Lower lobe of right lung (tissue), 2 donors: ENCODE measurements around the gene UPK3BL1. TPM values are rescaled to one million over a fixed set of nuclear protein-coding genes. Genes with fewer than 3 reads are reported as not detected.
"Not testable (repeated sequence)": the region's sequence is repeated elsewhere in the genome, so short reads cannot be mapped to it uniquely, and the experiment has no call there.

Experiments used
- ATAC-seq, 2 donors: fragments of 200-7000 bp; cut with Tn5 transposase; one replicate each; pipeline ENCODE4 v1.9.1; 2020 to 2022; ENCODE audit warnings: mild to moderate bottlenecking in 2 of 2, moderate library complexity in 2 of 2
- DNase-seq: peaks from one replicate; pipeline ENCODE4 v3.0.0-alpha.2; 2020
- H3K27ac ChIP-seq: fragments of 200-600 bp; one replicate; pipeline ENCODE4 v1.8.0; 2022
- H3K27me3 ChIP-seq: fragments of 200-600 bp; one replicate; pipeline ENCODE4 v1.8.0; 2022; ENCODE audit warnings: low read depth
- H3K36me3 ChIP-seq: fragments of 200-600 bp; one replicate; pipeline ENCODE4 v1.8.0; 2022; ENCODE audit warnings: mild to moderate bottlenecking
- H3K4me1 ChIP-seq: fragments of 200-600 bp; one replicate; pipeline ENCODE4 v1.8.0; 2022
- H3K4me3 ChIP-seq: fragments of 200-600 bp; one replicate; pipeline ENCODE4 v1.8.0; 2022; ENCODE audit warnings: mild to moderate bottlenecking
- H3K9me3 ChIP-seq: fragments of 200-600 bp; one replicate; pipeline ENCODE4 v1.8.0; 2022
- intact Hi-C: fragments of 100-400 bp; cut with DNase I; formaldehyde crosslinking; loops from one replicate; pipeline ENCODE4 v1.11.0; 2022
- long read RNA-seq: library from polyadenylated mRNA; unstranded; transcript quantifications from one replicate; pipeline ENCODE4 v2.0.0, GENCODE V29; 2021
- total RNA-seq: library from RNA; stranded (reverse); fragmentation: NEBNext Ultra II Directional; extraction: Animal tissue kit (Norgen Biotek cat#: 25700); gene quantifications from one replicate; pipeline ENCODE4 v1.2.1, GENCODE V29; 2021
- donor health status: DM: no; HTN: yes; CAD: no; lungs with severe emphysema.

UPK3BL1 gene, protein sequence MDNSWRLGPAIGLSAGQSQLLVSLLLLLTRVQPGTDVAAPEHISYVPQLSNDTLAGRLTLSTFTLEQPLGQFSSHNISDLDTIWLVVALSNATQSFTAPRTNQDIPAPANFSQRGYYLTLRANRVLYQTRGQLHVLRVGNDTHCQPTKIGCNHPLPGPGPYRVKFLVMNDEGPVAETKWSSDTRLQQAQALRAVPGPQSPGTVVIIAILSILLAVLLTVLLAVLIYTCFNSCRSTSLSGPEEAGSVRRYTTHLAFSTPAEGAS
- total RNA-seq, result 35.5 TPM
- long read RNA-seq, transcript UPK3BL1-201 (6 exons, 1,342 nt), result major isoform, 5 of 11 reads
- long read RNA-seq, partial matches to known transcripts, result 4 of 11 reads
- long read RNA-seq, other reads (novel, unspliced or antisense), result 2 of 11 reads

DNA sequence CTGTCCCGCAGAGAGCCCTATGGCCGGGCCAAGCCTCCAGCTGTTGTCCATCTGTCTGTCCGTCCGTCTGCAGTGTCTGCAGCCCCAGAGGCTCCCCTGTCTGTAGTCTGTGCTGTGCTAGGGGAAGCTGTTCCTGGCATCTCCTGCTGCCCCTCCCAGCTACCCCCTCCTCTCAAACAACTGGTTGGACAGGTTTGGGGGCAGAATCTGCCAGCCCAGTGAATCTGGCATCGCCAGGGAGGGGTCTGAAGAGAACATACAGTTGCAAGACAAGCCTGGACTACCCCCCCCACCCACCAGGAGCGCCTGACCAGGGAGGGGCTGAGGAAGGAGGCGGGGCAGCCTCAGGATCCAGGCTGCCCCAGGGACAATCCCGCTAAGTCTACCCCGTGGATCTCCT lies at the start of gene UPK3BL1:
UPK3BL1 (minus strand) TSS at position 101 of the 400 bp plus-strand sequence; CDS start at position 51, 50 bp downstream.
- peak; percentile 41 to 44 for ATAC-seq
- H3K36me3 ChIP-seq, H3K27ac ChIP-seq, intact Hi-C loops, H3K4me3 ChIP-seq, DNase-seq, H3K9me3 ChIP-seq, H3K27me3 ChIP-seq, H3K4me1 ChIP-seq: not testable (repeated sequence)

DNA sequence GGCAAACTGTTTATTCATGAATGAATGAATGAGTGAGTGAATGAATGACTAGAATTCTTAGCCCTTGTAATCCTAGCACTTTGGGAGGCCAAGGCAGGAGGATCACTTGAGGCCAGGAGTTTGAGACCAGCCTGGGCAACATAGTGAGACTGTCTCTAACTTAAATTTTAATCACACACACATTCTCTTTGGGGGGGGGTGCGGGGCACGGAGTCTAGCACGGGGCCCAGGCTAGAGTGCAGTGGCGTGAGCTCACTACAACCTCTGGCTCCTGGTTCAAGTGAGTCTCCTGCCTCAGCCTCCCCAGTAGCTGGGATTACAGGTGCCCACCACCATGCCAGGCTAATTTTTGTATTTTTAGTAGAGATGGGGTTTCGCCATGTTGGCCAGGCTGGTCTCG lies 48.0 kb upstream of the UPK3BL1 start:
- H3K4me3 ChIP-seq, H3K27me3 ChIP-seq, DNase-seq, H3K4me1 ChIP-seq, intact Hi-C loops, H3K9me3 ChIP-seq, H3K27ac ChIP-seq, H3K36me3 ChIP-seq, ATAC-seq: not testable (repeated sequence)

DNA sequence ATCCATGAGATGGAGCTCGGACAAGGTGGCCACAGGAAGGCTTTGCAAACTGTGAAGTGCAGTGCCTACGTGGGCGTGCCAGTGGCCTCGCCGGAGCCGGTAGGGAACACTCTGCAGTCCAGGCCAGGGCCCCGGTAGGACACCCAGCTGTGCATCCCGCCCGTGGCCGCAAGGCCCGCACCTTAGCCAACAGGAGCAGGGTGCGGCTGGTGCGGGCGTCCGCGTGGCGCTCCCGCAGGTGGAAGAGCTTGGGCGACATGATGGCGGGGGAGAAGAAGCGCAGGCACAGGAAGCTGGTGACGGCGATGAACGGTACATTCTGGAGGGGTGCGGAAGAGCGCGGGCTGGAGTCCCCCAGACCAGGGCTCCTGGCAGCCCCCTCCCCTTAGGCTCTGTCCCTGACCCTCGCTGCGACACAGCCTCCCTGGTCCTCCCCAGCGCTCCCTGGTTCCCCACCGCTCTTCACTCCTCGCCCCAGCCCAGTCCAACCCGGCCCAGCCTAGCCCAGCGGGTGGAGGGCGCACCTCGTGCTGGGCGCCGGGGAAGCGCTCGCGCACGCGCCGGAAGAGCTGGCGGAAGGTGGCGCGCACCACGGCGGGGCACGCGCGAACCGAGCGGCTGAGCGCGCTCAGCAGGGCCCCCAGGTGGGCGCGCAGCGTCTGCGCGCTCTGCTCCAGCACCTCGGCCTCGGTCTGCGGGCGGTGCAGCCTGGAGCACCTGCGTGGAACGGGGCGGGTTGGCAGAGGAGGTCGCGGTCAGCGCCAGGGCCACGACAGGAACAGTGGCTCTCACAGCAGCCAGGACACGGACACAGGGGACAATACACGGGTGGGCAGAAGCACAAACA lies 47.1 kb upstream of the UPK3BL1 start:
- intact Hi-C loops, H3K4me1 ChIP-seq, H3K27me3 ChIP-seq, H3K27ac ChIP-seq, H3K9me3 ChIP-seq, H3K4me3 ChIP-seq, H3K36me3 ChIP-seq, DNase-seq: not testable (repeated sequence)
- ATAC-seq, result peak; percentile 54 to 72

DNA sequence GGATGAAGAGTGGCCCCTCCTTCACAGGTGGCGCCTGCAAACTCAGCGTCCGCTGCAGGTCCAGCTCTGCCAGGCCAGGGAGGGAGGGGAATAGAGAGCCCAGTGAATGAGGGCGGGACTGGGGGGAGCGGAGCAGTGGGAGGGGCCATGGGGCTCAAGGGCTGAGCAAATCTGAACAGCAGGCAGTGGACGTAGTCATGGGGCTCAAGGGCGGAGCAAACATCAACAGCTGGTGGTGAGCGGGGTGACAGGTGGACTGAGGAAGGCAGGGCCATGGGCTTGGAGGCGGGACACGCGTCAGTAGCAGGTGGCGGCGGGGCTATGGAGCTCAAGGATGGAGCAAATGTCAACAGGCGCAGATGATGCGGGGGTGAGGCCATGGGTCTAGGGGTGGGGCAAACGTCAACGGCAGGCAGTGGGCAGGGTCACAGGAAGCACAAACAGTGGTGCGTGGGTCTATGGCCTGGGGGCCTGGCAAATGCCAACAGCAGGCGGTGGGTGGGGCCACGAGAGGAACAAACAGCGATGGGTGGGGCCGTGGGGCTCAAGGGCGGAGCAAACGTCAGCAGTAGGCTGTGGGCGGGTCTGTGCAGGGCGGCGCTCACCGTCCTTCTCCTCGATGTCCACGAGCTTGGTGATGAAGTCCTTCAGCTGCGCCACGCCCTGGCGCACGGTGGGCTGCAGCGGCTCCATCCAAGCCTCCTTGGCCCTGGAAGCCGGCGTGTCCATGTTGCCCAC lies 45.9 kb upstream of the UPK3BL1 start:
- ATAC-seq, result peak; percentile 97
- H3K9me3 ChIP-seq, H3K27ac ChIP-seq, H3K36me3 ChIP-seq, intact Hi-C loops, H3K4me1 ChIP-seq, H3K4me3 ChIP-seq, DNase-seq, H3K27me3 ChIP-seq: not testable (repeated sequence)

DNA sequence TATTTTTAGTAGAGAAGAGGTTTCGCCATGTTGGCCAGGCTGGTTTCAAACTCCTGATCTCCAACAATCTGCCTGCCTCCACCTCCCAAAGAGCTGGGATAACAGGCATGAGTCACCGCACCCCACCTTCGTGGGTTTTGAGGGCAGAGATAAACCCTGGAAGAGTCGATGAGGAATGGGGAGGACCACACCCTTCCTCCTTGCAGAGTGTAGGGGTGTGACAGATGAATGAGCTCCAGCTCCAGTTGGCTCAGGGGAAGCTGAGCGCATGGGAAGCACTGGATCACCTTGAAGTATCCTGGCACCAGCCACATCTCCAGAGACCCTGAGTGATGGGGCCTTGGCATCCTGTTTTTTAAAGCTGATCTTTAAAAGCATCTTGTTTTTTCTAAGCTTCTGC lies 40.0 kb upstream of the UPK3BL1 start:
- H3K4me1 ChIP-seq, H3K36me3 ChIP-seq, intact Hi-C loops, H3K27ac ChIP-seq, H3K4me3 ChIP-seq, DNase-seq, H3K27me3 ChIP-seq, H3K9me3 ChIP-seq: not testable (repeated sequence)
- ATAC-seq, result peak in 1 of 2 donors; percentile 5

DNA sequence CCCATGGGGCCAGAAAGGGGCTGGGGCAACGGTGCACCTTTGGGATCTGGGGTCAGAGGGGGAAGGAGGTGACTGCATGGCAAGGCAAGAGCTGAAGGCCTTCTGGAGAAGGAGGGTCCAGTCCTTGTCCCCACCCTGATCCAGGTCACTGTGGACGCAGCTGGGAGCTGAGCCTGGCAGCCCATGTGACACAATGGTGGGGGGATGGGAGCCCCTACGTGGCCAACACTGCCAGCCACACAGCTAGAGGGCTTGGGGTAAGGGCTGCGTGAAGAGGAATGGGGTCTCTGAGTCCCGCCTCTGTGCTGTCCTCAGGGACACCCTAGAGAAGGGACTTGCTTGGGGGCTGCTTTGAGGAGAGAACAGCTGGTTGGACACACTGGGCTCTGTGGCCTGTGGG lies 38.2 kb upstream of the UPK3BL1 start:
- not testable (repeated sequence) for DNase-seq
- ATAC-seq, result peak in 1 of 2 donors; percentile 25

DNA sequence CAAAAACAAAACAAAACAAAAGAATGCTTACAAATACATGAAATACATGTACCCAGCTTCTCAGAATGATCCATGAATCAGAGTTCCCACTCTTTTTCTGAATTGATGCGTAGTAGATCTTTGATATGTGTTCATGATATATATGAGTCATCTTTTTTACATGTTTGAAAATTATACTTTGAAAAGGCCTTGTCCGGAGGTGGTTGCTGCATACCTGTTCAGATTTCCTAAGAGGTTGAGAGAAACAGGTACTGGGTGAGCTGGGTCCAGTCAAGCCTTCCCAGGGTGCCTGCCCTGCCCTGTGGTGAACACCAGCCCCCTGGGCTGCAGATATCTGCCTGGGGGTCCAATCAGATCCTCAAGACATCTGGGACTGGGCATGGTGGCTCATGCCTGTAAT lies 33.0 kb upstream of the UPK3BL1 start:
- ATAC-seq, H3K36me3 ChIP-seq, DNase-seq, H3K4me3 ChIP-seq, H3K9me3 ChIP-seq, H3K4me1 ChIP-seq, H3K27ac ChIP-seq, intact Hi-C loops, H3K27me3 ChIP-seq: not testable (repeated sequence)

More for the DNA sequence above, 38.2 kb upstream of the UPK3BL1 start:
- H3K27ac ChIP-seq, H3K36me3 ChIP-seq, intact Hi-C loops, H3K27me3 ChIP-seq, H3K4me1 ChIP-seq, H3K4me3 ChIP-seq, H3K9me3 ChIP-seq: not testable (repeated sequence)

DNA sequence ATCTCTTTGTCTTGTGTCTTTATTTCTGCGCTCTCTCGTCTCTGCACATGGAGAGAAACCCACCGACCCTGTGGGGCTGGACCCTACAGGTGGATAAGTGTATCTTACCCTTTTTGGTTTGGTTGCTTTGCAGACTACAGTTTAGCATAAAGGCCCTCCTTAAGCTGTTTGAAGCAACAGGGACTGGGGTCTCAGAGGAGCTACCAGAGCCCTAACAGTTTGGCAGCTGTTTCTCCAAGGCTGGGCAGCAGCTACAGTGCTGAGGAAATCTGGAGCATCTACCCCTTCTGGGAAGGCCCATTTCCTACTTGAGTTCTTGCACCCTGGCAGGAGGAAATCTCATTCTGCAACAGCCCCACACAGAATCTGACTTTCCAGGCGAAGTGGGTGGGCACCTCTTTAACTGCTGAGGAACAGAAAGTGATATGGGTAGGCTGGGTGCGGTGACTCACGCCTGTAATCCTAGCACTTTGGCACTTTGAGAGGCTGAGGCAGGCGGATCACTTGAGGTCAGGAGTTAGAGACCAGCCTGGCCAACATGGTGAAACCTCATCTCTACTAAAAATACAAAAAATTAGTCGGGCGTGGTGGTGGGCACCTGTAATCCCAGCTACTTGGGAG lies 31.0 kb upstream of the UPK3BL1 start:
- H3K27ac ChIP-seq, H3K4me1 ChIP-seq, DNase-seq, intact Hi-C loops, H3K4me3 ChIP-seq, H3K27me3 ChIP-seq, H3K36me3 ChIP-seq, H3K9me3 ChIP-seq: not testable (repeated sequence)
- peak in 1 of 2 donors; percentile 18 for ATAC-seq

DNA sequence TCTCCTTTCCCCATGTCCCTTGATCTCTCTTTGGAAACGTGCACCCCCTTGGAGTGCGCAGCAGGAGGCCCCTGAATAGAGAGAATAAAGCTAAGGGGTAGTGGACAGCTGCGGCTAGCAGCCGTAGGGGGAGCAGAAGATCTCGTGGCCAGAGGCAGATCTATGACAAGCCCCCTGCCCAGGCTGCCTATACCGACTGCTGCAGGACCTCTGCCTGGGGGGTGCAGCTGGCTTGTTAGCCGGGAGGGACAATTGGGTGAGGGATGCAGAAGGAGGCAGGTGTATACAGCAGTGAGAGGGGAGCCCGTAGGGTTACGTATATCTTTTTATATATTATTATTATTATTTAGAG lies 29.3 kb upstream of the UPK3BL1 start:
- H3K27ac ChIP-seq, intact Hi-C loops, H3K9me3 ChIP-seq, DNase-seq, H3K27me3 ChIP-seq, H3K4me1 ChIP-seq, H3K4me3 ChIP-seq, H3K36me3 ChIP-seq: not testable (repeated sequence)
- peak in 1 of 2 donors; percentile 38 for ATAC-seq

DNA sequence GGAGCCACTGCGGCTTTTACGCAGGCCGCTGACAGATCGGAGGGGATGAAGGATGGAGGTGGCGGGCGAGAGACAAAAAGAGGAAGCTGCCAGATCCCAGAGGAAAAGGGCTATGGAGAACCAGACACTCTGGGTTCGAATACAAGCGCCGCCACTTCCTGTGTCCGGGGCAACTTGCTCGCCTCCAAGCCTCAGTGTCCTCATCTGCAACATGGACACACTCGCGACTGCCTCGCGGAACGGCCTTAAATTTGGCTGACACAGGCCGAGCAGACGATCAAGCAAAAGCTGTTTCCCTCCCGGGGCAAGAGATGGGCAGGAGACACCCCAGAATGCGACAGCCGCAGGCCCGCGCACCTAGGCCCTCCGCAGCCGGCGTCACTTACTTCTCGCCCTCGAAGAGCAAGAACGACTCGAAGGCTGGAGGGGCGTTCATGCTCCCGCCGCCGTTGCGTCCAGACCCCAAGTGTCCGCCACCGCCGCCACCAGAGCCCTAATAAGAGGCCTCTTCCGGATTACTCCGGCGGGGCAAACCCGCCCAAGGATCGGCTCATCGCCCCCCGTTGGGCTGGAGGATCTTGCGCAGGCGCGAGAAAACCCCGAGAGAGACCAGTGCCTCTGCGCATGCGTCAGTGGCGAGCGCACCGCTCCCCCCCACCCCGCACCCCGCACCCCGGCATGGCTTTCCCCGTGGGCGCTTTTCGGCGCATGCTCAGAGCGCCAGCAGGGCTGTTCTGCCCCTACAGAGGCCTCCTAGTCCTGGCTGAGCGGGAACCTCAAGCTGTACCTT lies 28.8 kb upstream of the UPK3BL1 start, which contains the start of gene POLR2J2:
POLR2J2 (minus strand) TSS at position 498 of the 790 bp plus-strand sequence; CDS start at position 436, 62 bp downstream.
- H3K27me3 ChIP-seq, H3K4me1 ChIP-seq, H3K27ac ChIP-seq, H3K9me3 ChIP-seq, H3K36me3 ChIP-seq, intact Hi-C loops: not testable (repeated sequence)
- peak within 1 kb of the TSS; percentile 46 for H3K4me3 ChIP-seq
- DNase-seq (peak; percentile 87), ATAC-seq (peak; percentile 83 to 87)

DNA sequence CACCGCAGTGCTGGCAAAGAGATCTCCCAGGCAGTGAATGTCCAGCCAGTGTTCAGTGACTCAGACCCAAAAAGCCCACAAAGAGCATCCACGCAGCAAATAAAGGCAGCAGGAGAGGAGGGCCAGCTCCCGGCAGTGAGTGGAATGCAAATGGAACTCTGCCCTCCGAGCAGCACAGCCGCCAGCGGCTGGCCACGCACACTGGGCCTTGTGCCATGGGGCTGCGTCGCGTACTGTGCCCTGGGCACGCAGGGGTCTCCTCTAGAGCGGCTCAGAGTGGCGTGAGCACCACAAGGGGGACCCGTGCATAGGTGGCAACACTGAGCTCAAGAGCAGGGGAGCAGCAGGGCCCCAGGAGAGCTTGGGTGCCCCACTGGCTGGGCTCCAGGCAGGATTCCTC lies 24.9 kb upstream of the UPK3BL1 start:
- peak; percentile 3 for DNase-seq
- intact Hi-C loops, H3K4me3 ChIP-seq, H3K9me3 ChIP-seq, H3K27ac ChIP-seq, H3K36me3 ChIP-seq, H3K27me3 ChIP-seq, H3K4me1 ChIP-seq: not testable (repeated sequence)
- ATAC-seq, result peak; percentile 27

DNA sequence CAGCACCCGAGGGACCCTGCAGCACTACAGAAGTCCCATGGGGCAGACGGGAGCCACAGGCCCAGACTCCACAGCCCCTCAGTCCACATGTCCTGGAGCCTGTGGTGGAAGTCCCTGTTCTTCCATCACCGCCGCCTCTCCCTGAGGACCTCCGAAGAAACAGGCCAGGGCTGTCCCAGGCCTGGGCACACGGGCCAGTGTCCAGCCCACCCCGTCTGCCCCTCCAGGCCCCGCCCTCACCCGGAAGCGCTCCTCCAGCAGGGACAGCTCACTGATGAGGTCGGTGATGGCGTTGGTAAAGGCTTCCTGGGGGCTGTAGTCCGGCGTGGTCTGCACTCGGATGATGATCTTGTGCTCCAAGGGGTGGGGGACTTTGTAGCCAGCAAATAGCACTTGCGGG lies 24.3 kb upstream of the UPK3BL1 start:
- H3K27ac ChIP-seq, H3K36me3 ChIP-seq, intact Hi-C loops, H3K4me1 ChIP-seq, H3K9me3 ChIP-seq, H3K4me3 ChIP-seq, DNase-seq, H3K27me3 ChIP-seq: not testable (repeated sequence)
- ATAC-seq, result peak in 1 of 2 donors; percentile 6
